ENCODE data around the gene PDE3B. TPM values are rescaled to one million over a fixed set of nuclear protein-coding genes. Genes with fewer than 3 reads are reported as not detected.

Gene PDE3B
- total RNA-seq (2021; ENCODE audit: unreplicated experiment) (6.7 TPM), Bru-seq, nascent RNA (percentile 50 among the genes with signal in this experiment), BruChase-seq, experiment 1, labeled RNA remaining after a 6-hour chase (percentile 41 among the genes with signal in this experiment), BruChase-seq, experiment 2, labeled RNA remaining after a 2-hour chase (percentile 52 among the genes with signal in this experiment)
- polyA plus RNA-seq (2012), result 1.3 and 1.5 TPM in 2 replicates
- long read RNA-seq, full-length matches to known transcripts, result 12 of 18 reads
- long read RNA-seq, partial matches to known transcripts, result 2 of 18 reads
- long read RNA-seq, other reads (novel, unspliced or antisense), result 4 of 18 reads

GRCh38 chr11:14643697-14644225 lies at the start of gene PDE3B:
PDE3B (plus strand) TSS chr11:14643804; CDS start chr11:14644076, 272 bp downstream.
- peaks cover 9% of the 10 kb centered on the region; the same call in 1 of the 2 replicates for H3K27me3 ChIP-seq (ENCODE audit: insufficient read depth, low read length)
- peak within 1 kb of the TSS; percentile 73 for H3K27ac ChIP-seq (ENCODE audit: low read depth, low read length)
- intact Hi-C loops (cut with micrococcal nuclease), result loop anchor here (10.0 kb wide), 1 partner anchor 251 kb away; the partner anchor contains the start of gene CYP2R1
- peak within 1 kb of the TSS; percentile 98 for H3K4me2 ChIP-seq (ENCODE audit: low read length)
- ChIA-PET POLR2A (no interaction called here), RAD21 (ENCODE audit: low non-redundant PET in 1 of 2, low total read pairs in 2 of 2, uncharacterized antibody in 2 of 2, unreplicated experiment in 2 of 2) (no interaction called here), CTCF (interaction anchor here (1.0 kb wide), 1 partner anchor 265 kb away, joined by 3 read pairs; no protein-coding TSS in a partner anchor)
- no peaks in the 10 kb centered on the region for H3K9me2 ChIP-seq (ENCODE audit: insufficient read depth)
- H3K4me1 ChIP-seq (ENCODE audit: control insufficient read depth in 1 of 2, insufficient read depth in 2 of 2, low read length in 2 of 2), result peaks cover 7 to 28% of the 10 kb centered on the region in 2 experiments; a peak in 3 of 4 replicates
- no TSS peak for BruUV-seq (replicated peaks)
- peak within 1 kb of the TSS; percentile 75 for H3K9ac ChIP-seq (ENCODE audit: low read length)
- peak; percentile 91 for ATAC-seq
- peak within 1 kb of the TSS; percentile 26 for H2AFZ ChIP-seq (ENCODE audit: low read depth, low read length, poor library complexity, severe bottlenecking)
- H3K79me2 ChIP-seq (ENCODE audit: insufficient read depth, low read length), result peaks cover 13% of the 10 kb centered on the region
- H3K36me3 ChIP-seq (ENCODE audit: control insufficient read depth in 1 of 2, insufficient read depth in 2 of 2, low read length in 2 of 2), result no peaks in the 10 kb centered on the region
- no peaks in the 10 kb centered on the region for H4K20me1 ChIP-seq (ENCODE audit: insufficient read depth)
- H3K9me3 ChIP-seq (ENCODE audit: control insufficient read depth in 1 of 2, insufficient read depth in 1 of 2, low read depth in 1 of 2, low read length in 2 of 2), result no peaks in the 10 kb centered on the region
- peak; percentile 59 for DNase-seq (ENCODE audit: low read depth, low spot score)
- peak within 1 kb of the TSS; percentile 71 to 81 for H3K4me3 ChIP-seq (replicated peaks in 1 of 2; ENCODE audit: low read depth in 1 of 2, low read length in 2 of 2)
- TF ChIP-seq JUND (IDR thresholded peaks at IDR 0.05), result no peak
- no peak; the same call in 1 of the 2 replicates for TF ChIP-seq SIN3A (IDR thresholded peaks at IDR 0.05; ENCODE audit: low read depth)
- TF ChIP-seq RAD21 (IDR thresholded peaks at IDR 0.05; ENCODE audit: low read depth), result no peak
- no peak for TF ChIP-seq CEBPB (IDR thresholded peaks at IDR 0.05; ENCODE audit: low read depth)
- TF ChIP-seq ATF3 (IDR thresholded peaks at IDR 0.05), result no peak
- no peak for TF ChIP-seq ELF1 (IDR thresholded peaks at IDR 0.05; ENCODE audit: borderline replicate concordance, low read depth)
- no peak for TF ChIP-seq CBX3 (IDR thresholded peaks at IDR 0.05; ENCODE audit: low read depth)
- TF ChIP-seq YY1 (IDR thresholded peaks at IDR 0.05; ENCODE audit: extremely low read depth, insufficient replicate concordance, low read depth, low read length), result no peak
- no peak for TF ChIP-seq ZNF274 (IDR thresholded peaks at IDR 0.05; ENCODE audit: low read depth, low read length)
- TF ChIP-seq SRF (IDR thresholded peaks at IDR 0.05; ENCODE audit: low read depth), result no peak
- no peak for TF ChIP-seq FOSL1 (IDR thresholded peaks at IDR 0.05; ENCODE audit: low read depth)
- peak; percentile 41; the same call in 1 of the 2 replicates for TF ChIP-seq ZFX (IDR thresholded peaks at IDR 0.05)
- no peak for TF ChIP-seq REST (IDR thresholded peaks at IDR 0.05; ENCODE audit: low read depth)
- TF ChIP-seq, protein P1, sequence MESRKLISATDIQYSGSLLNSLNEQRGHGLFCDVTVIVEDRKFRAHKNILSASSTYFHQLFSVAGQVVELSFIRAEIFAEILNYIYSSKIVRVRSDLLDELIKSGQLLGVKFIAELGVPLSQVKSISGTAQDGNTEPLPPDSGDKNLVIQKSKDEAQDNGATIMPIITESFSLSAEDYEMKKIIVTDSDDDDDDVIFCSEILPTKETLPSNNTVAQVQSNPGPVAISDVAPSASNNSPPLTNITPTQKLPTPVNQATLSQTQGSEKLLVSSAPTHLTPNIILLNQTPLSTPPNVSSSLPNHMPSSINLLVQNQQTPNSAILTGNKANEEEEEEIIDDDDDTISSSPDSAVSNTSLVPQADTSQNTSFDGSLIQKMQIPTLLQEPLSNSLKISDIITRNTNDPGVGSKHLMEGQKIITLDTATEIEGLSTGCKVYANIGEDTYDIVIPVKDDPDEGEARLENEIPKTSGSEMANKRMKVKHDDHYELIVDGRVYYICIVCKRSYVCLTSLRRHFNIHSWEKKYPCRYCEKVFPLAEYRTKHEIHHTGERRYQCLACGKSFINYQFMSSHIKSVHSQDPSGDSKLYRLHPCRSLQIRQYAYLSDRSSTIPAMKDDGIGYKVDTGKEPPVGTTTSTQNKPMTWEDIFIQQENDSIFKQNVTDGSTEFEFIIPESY (IDR thresholded peaks at IDR 0.05; ENCODE audit: extremely low read depth, insufficient replicate concordance, low read length), result no peak
- no peak for TF ChIP-seq EZH2phosphoT487 (IDR thresholded peaks at IDR 0.05; ENCODE audit: borderline replicate concordance)
- peak; percentile 90 for TF ChIP-seq POLR2A (IDR thresholded peaks at IDR 0.05; ENCODE audit: borderline replicate concordance, extremely low read depth, insufficient read depth, insufficient read length)
- TF ChIP-seq SP1 (IDR thresholded peaks at IDR 0.05; ENCODE audit: low read depth), result no peak
- peak; percentile 81 for TF ChIP-seq POLR2AphosphoS5 (IDR thresholded peaks at IDR 0.05; ENCODE audit: low read depth, low read length)
- TF ChIP-seq CTCF (IDR thresholded peaks at IDR 0.05 in 2 of 3, conservative IDR thresholded peaks at IDR 0.05 in 1 of 3; ENCODE audit: borderline replicate concordance in 1 of 3, insufficient read depth in 1 of 3, low read depth in 2 of 3, low read length in 2 of 3), result 0 out of 6 replicates have a peak, but pooled peaks of 1 of the 3 experiments have one; percentile 7
